B cell (primary cell): ENCODE results near the gene CIITA. TPM values are rescaled to one million over a fixed set of nuclear protein-coding genes. Genes with fewer than 3 reads are reported as not detected.

ENCODE experiments used
- ATAC-seq: fragments of 200-7000 bp; cut with Tn5 transposase; one replicate; pipeline ENCODE4 v1.10.0; 2021; ENCODE audit warnings: low read depth, mild to moderate bottlenecking, moderate number of reproducible peaks, moderate library complexity
- CTCF ChIA-PET: fragments of 350-600 bp; sonication (Branson Sonifier 250); formaldehyde crosslinking; loops from one replicate; lab custom pipeline; 2021; ENCODE audit warnings: antibody characterized with exemption, inconsistent platforms; lab: Charles Lee
- POLR2A ChIA-PET: fragments of 350-600 bp; sonication (Branson Sonifier 250); formaldehyde crosslinking; loops from one replicate; lab custom pipeline; 2021; ENCODE audit warnings: antibody characterized with exemption; lab: Charles Lee
- DNase-seq: peaks from one replicate; pipeline ENCODE4 v3.0.0; 2013
- H2AFZ ChIP-seq: 2 replicates; pipeline ENCODE4 v1.6.1; 2012; ENCODE audit warnings: mild to moderate bottlenecking, low read depth, low read length; ENCODE audit not compliant: insufficient read depth, poor library complexity, severe bottlenecking
- H3K27ac ChIP-seq, 2 donors: 1 replicate in 1 of 2; 2 replicates in 1 of 2; pipeline ENCODE4 v1.5.1; 2012 to 2013; ENCODE audit warnings: low read length in 2 of 2, mild to moderate bottlenecking in 2 of 2, moderate library complexity in 1 of 2
- H3K27me3 ChIP-seq, 4 experiments: fragments of 200-600 bp in 1 of 4; sonication (generic) in 1 of 4; replicated peaks in 1 of 4; 1 replicate in 2 of 4; 2 replicates in 2 of 4; pipeline versions ENCODE4 v1.6.1 to v1.7.0; 2013 to 2016; ENCODE audit warnings: low read length in 3 of 4, mild to moderate bottlenecking in 2 of 4, mixed read lengths in 1 of 4, moderate library complexity in 1 of 4; ENCODE audit not compliant: insufficient read depth in 4 of 4, control insufficient read depth in 3 of 4; ENCODE audit errors: control extremely low read depth in 1 of 4
- H3K36me3 ChIP-seq, 2 experiments: replicated peaks in 1 of 2; 1 replicate in 1 of 2; 2 replicates in 1 of 2; pipeline versions ENCODE4 v1.6.1 to v1.7.1; 2013; ENCODE audit warnings: low read length in 1 of 2; ENCODE audit not compliant: insufficient read depth in 2 of 2, control insufficient read depth in 1 of 2; ENCODE audit errors: control extremely low read depth in 1 of 2, extremely low read depth in 1 of 2
- H3K4me1 ChIP-seq, 2 donors: fragments of 200-600 bp in 1 of 2; sonication (generic) in 1 of 2; 1 replicate in 1 of 2; 2 replicates in 1 of 2; pipeline versions ENCODE4 v1.5.1 to v1.6.1; 2013 to 2017; ENCODE audit warnings: low read length in 2 of 2; ENCODE audit not compliant: control insufficient read depth in 2 of 2, insufficient read depth in 2 of 2
- H3K4me2 ChIP-seq: replicated peaks from 2 replicates; pipeline ENCODE3; 2012; ENCODE audit warnings: mild to moderate bottlenecking, low read depth, low read length; ENCODE audit not compliant: poor library complexity, severe bottlenecking
- H3K4me3 ChIP-seq, 5 experiments: fragments of 200-600 bp in 1 of 5; sonication (generic) in 1 of 5; 1 replicate in 3 of 5; 2 replicates in 2 of 5; pipeline versions ENCODE4 v1.5.1 to v1.7.0; 2011 to 2016; ENCODE audit warnings: low read length in 4 of 5, mild to moderate bottlenecking in 4 of 5, low read depth in 2 of 5, control low read depth in 1 of 5, moderate library complexity in 1 of 5; ENCODE audit not compliant: insufficient read depth in 1 of 5; ENCODE audit errors: control extremely low read depth in 1 of 5, extremely low read depth in 1 of 5
- H3K79me2 ChIP-seq: fragments of 200-600 bp; sonication (generic); one replicate; pipeline ENCODE4 v1.6.0; 2016; ENCODE audit warnings: low read length; ENCODE audit not compliant: control insufficient read depth, insufficient read depth
- H3K9ac ChIP-seq: fragments of 200-600 bp; sonication (generic); 2 replicates; pipeline ENCODE4 v1.6.1; 2017; ENCODE audit warnings: mild to moderate bottlenecking, low read length, moderate library complexity
- H3K9me3 ChIP-seq, 3 donors: one replicate each; pipeline versions ENCODE4 v1.6.1 to v1.7.1; 2013; ENCODE audit warnings: low read length in 2 of 3; ENCODE audit not compliant: control insufficient read depth in 2 of 3, insufficient read depth in 1 of 3; ENCODE audit errors: control extremely low read depth in 1 of 3
- H4K20me1 ChIP-seq: 2 replicates; pipeline ENCODE4 v1.6.0; 2012; ENCODE audit warnings: mild to moderate bottlenecking, low read length; ENCODE audit not compliant: insufficient read depth, control insufficient read depth, poor library complexity, severe bottlenecking
- H3K27ac Mint-ChIP-seq: one replicate; pipeline ENCODE4 v1.8.0; 2021; ENCODE audit warnings: mixed read lengths
- H3K27me3 Mint-ChIP-seq: one replicate; pipeline ENCODE4 v1.8.0; 2021; ENCODE audit warnings: mixed read lengths
- H3K4me1 Mint-ChIP-seq: one replicate; pipeline ENCODE4 v1.8.0; 2021; ENCODE audit warnings: mixed read lengths
- H3K4me3 Mint-ChIP-seq: one replicate; pipeline ENCODE4 v1.8.0; 2021; ENCODE audit warnings: mixed read lengths
- H3K9me3 Mint-ChIP-seq: one replicate; pipeline ENCODE4 v1.8.0; 2022; ENCODE audit warnings: mixed read lengths; ENCODE audit not compliant: insufficient read depth
- CTCF ChIP-seq: fragments of 200-600 bp; IDR thresholded peaks from one replicate; pipeline ENCODE4 v1.8.0; 2022; ENCODE audit warnings: antibody characterized with exemption, mild to moderate bottlenecking
- EZH2 ChIP-seq: IDR thresholded peaks from 2 replicates; pipeline ENCODE4 v1.6.1; 2012; ENCODE audit warnings: borderline replicate concordance, low read depth, mild to moderate bottlenecking, moderate library complexity, low read length; ENCODE audit not compliant: insufficient read depth, poor library complexity, severe bottlenecking
- WGBS: methylation state at CpG from one replicate; pipeline ENCODE4 v1.1.5; 2013; ENCODE audit warnings: missing lambda C conversion rate; ENCODE audit not compliant: insufficient coverage; 5-methylcytosine and 5-hydroxymethylcytosine counted together
- intact Hi-C: fragments of 100-400 bp; cut with micrococcal nuclease; formaldehyde crosslinking; loops from one replicate; pipeline ENCODE4 v1.10.0; 2022
- polyA plus RNA-seq: library from polyadenylated mRNA; depleted of rRNA; stranded (reverse); fragments of >200 nt; gene quantifications from 2 replicates; pipeline ENCODE4 v1.2.3, GENCODE V29; 2012
- total RNA-seq, 2 donors: library from RNA; stranded (reverse); fragments of 120-200 nt in 1 of 2; gene quantifications; 1 replicate in 1 of 2; 2 replicates in 1 of 2; pipeline versions ENCODE4 v1.2.3 to v1.2.4, GENCODE V29; 2013 to 2022

The CIITA gene
- total and polyA plus RNA-seq, 2 donors (not counting 1 experiment from before 2014, with no cell fraction given) = 632 to 719 TPM

GRCh38 chr16:10921536-10922327 lies 44.7 kb downstream of the CIITA start:
- POLR2A ChIA-PET = interaction anchor here (0.9 kb wide), 1 partner anchor 19 kb away, joined by 3 read pairs; no protein-coding TSS in a partner anchor
- WGBS = 98% methylated on average over 10 of the region's 10 CpGs
- intact Hi-C loops = no loop called here
- Histone ChIP-seq H3K27ac (peak overlapping the region; percentile 31 to 67), H3K4me2 (no peak overlapping the region), H3K27me3 (no peaks in the 10 kb centered on the region), H3K9ac (no peak overlapping the region), H4K20me1 (peaks cover 84% of the 10 kb centered on the region), H3K9me3 (peaks cover 0 to 5% (median 0%) of the 10 kb centered on the region in 3 donors), H3K4me3 (no peak overlapping the region), H3K79me2 (peaks cover 15% of the 10 kb centered on the region), H3K36me3 (peaks cover 3 to 93% of the 10 kb centered on the region in 2 experiments), H3K4me1 (peaks cover 24 to 39% of the 10 kb centered on the region in 2 donors), H2AFZ (no peak overlapping the region)
- peak overlapping the region; percentile 62 for H3K27ac Mint-ChIP-seq
- TF ChIP-seq EZH2 (no peak), CTCF (no peak)
- H3K27me3 Mint-ChIP-seq = no peaks in the 10 kb centered on the region
- H3K4me3 Mint-ChIP-seq = no peak overlapping the region
- DNase-seq (no peak), ATAC-seq (no peak)
- peaks cover 45% of the 10 kb centered on the region for H3K4me1 Mint-ChIP-seq
- no peaks in the 10 kb centered on the region for H3K9me3 Mint-ChIP-seq
- CTCF ChIA-PET = interaction anchor here (0.9 to 12.7 kb wide), 11 partner anchors 9 to 408 kb away, joined by 3 to 141 read pairs (median 3); partner anchors contain the start of genes CIITA and NUBP1
